ENCODE data around the gene OTOF. TPM values are rescaled to one million over a fixed set of nuclear protein-coding genes. Genes with fewer than 3 reads are reported as not detected.
"Not testable (repeated sequence)": the region's sequence is repeated elsewhere in the genome, so short reads cannot be mapped to it uniquely, and the experiment has no call there.

The OTOF gene
- total RNA-seq, 1 experiment from 2014 or later, result not detected

GRCh38 chr2:26469955-26470354 is 8.0 kb downstream of the OTOF start:
- Histone ChIP-seq H3F3A (ENCODE audit: insufficient read depth, low read depth) (peaks cover 8% of the 10 kb centered on the region; the same call in 1 of the 2 replicates), H4K20me1 (ENCODE audit: insufficient read depth) (no peaks in the 10 kb centered on the region), H3K4me1 (replicated peaks; ENCODE audit: insufficient read depth) (0 out of 2 replicates have a peak, but pooled peaks cover 5% of the 10 kb centered on the region), H3K4me2 (no peak overlapping the region), H3K4me3 (no peak overlapping the region), H3K79me2 (ENCODE audit: low read depth) (no peaks in the 10 kb centered on the region), H3K27me3 (ENCODE audit: insufficient read depth, low read depth) (no peaks in the 10 kb centered on the region), H3K9me3 (ENCODE audit: insufficient read depth, low read depth) (peaks cover 18% of the 10 kb centered on the region), H3K36me3 (ENCODE audit: low read depth) (no peaks in the 10 kb centered on the region), H3K9me2 (ENCODE audit: insufficient read depth) (no peaks in the 10 kb centered on the region), H3K27ac (no peak overlapping the region), H2AFZ (no peak overlapping the region)
- no TSS peak for BruUV-seq (replicated peaks)
- DNase-seq, result no peak
- no peak for TF ChIP-seq EZH2 (IDR thresholded peaks at IDR 0.05; ENCODE audit: low read depth)
- TF ChIP-seq, protein P1, sequence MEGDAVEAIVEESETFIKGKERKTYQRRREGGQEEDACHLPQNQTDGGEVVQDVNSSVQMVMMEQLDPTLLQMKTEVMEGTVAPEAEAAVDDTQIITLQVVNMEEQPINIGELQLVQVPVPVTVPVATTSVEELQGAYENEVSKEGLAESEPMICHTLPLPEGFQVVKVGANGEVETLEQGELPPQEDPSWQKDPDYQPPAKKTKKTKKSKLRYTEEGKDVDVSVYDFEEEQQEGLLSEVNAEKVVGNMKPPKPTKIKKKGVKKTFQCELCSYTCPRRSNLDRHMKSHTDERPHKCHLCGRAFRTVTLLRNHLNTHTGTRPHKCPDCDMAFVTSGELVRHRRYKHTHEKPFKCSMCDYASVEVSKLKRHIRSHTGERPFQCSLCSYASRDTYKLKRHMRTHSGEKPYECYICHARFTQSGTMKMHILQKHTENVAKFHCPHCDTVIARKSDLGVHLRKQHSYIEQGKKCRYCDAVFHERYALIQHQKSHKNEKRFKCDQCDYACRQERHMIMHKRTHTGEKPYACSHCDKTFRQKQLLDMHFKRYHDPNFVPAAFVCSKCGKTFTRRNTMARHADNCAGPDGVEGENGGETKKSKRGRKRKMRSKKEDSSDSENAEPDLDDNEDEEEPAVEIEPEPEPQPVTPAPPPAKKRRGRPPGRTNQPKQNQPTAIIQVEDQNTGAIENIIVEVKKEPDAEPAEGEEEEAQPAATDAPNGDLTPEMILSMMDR (conservative IDR thresholded peaks at IDR 0.05), result no peak
- POLR2A ChIA-PET (ENCODE audit: unreplicated experiment), result no interaction called here
- intact Hi-C loops (cut with micrococcal nuclease; ENCODE audit: unreplicated experiment), result loop anchor here (5.0 to 10.0 kb wide), 2 partner anchors 125 to 228 kb away; partner anchors contain the start of genes ADGRF3, HADHA, HADHB and SELENOI
- CTCF ChIA-PET, result interaction anchor here (0.6 to 0.7 kb wide), 2 partner anchors 37 to 117 kb away, joined by 3 read pairs; no protein-coding TSS in a partner anchor

GRCh38 chr2:26469092-26469710 is 8.7 kb downstream of the OTOF start:
- no peak overlapping the region for H3K4me3 ChIP-seq
- POLR2A ChIA-PET (ENCODE audit: unreplicated experiment), result no interaction called here
- TF ChIP-seq, protein P1 (conservative IDR thresholded peaks at IDR 0.05), result peak; percentile 97
- no peak for TF ChIP-seq EZH2 (IDR thresholded peaks at IDR 0.05; ENCODE audit: low read depth)
- CTCF ChIA-PET, result interaction anchor here (0.6 kb wide), 2 partner anchors 36 to 1532 kb away, joined by 3 read pairs; no protein-coding TSS in a partner anchor
- intact Hi-C loops (cut with micrococcal nuclease; ENCODE audit: unreplicated experiment), result loop anchor here (5.0 to 10.0 kb wide), 2 partner anchors 124 to 227 kb away; partner anchors contain the start of genes ADGRF3, HADHA, HADHB and SELENOI
- H2AFZ ChIP-seq, result no peak overlapping the region
- H4K20me1 ChIP-seq (ENCODE audit: insufficient read depth), result no peaks in the 10 kb centered on the region
- H3K4me2 ChIP-seq, result no peak overlapping the region
- no peaks in the 10 kb centered on the region for H3K36me3 ChIP-seq (ENCODE audit: low read depth)
- no peaks in the 10 kb centered on the region for H3K9me2 ChIP-seq (ENCODE audit: insufficient read depth)
- H3K9me3 ChIP-seq (ENCODE audit: insufficient read depth, low read depth), result peaks cover 18% of the 10 kb centered on the region
- no peaks in the 10 kb centered on the region for H3K27me3 ChIP-seq (ENCODE audit: insufficient read depth, low read depth)
- H3K27ac ChIP-seq, result no peak overlapping the region
- BruUV-seq (replicated peaks), result no TSS peak
- H3K79me2 ChIP-seq (ENCODE audit: low read depth), result no peaks in the 10 kb centered on the region
- H3F3A ChIP-seq (ENCODE audit: insufficient read depth, low read depth), result peaks cover 8% of the 10 kb centered on the region; the same call in 1 of the 2 replicates
- DNase-seq, result peak in 1 of 2 experiments; percentile 53
- H3K4me1 ChIP-seq (replicated peaks; ENCODE audit: insufficient read depth), result 0 out of 2 replicates have a peak, but pooled peaks cover 5% of the 10 kb centered on the region

- H3K36me3 ChIP-seq (ENCODE audit: low read depth); H3K27me3 ChIP-seq (ENCODE audit: insufficient read depth, low read depth); H3K27ac ChIP-seq; H4K20me1 ChIP-seq (ENCODE audit: insufficient read depth); CTCF ChIA-PET; POLR2A ChIA-PET (ENCODE audit: unreplicated experiment); H3F3A ChIP-seq (ENCODE audit: insufficient read depth, low read depth); H3K4me1 ChIP-seq (replicated peaks; ENCODE audit: insufficient read depth); BruUV-seq (replicated peaks); H3K9me2 ChIP-seq (ENCODE audit: insufficient read depth); H2AFZ ChIP-seq; DNase-seq; H3K4me2 ChIP-seq; H3K4me3 ChIP-seq; H3K79me2 ChIP-seq (ENCODE audit: low read depth): not testable (repeated sequence)
- intact Hi-C loops (cut with micrococcal nuclease; ENCODE audit: unreplicated experiment), result loop anchor here (5.0 to 10.0 kb wide), 2 partner anchors 124 to 226 kb away; partner anchors contain the start of genes ADGRF3, HADHA, HADHB and SELENOI
- H3K9me3 ChIP-seq (ENCODE audit: insufficient read depth, low read depth), result peaks cover 18% of the 10 kb centered on the region
Observed at GRCh38 chr2:26468544-26468943, 9.4 kb downstream of the OTOF start.

Measured in PC-9 (cell line).